DMS 273 treated with DMSO at 0.1 percent for 48 hours (cell line): ENCODE measurements around the gene ATP8A1.
"Not testable (repeated sequence)": the region's sequence is repeated elsewhere in the genome, so short reads cannot be mapped to it uniquely, and the experiment has no call there.

Source experiments
- DNase-seq: peaks from one replicate; lab custom pipeline; 2025; lab: John Stamatoyannopoulos, UW

The ATP8A1 gene

DNA sequence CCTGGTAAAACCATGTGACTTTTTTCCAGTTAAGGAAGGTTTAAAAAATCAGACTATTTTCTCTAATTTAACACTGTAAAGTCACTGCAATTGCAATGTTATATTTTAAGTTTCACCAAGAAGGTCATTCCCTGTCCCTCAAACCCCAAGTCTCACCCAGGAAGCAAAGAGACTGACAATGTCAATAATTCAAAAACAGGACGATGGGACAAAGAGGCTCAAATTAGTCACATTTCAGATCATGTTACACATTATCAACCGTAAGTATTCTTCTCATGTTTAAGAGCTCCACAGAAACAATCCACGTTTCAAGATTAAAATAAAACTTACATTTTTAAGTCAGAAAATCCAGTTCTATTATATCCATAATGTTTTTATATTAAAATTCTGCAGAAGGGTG lies 246.5 kb downstream of the ATP8A1 start:
- no peak for DNase-seq

GRCh38 chr4:42404001-42404400 lies 252.9 kb downstream of the ATP8A1 start:
- DNase-seq, result no peak

DNA sequence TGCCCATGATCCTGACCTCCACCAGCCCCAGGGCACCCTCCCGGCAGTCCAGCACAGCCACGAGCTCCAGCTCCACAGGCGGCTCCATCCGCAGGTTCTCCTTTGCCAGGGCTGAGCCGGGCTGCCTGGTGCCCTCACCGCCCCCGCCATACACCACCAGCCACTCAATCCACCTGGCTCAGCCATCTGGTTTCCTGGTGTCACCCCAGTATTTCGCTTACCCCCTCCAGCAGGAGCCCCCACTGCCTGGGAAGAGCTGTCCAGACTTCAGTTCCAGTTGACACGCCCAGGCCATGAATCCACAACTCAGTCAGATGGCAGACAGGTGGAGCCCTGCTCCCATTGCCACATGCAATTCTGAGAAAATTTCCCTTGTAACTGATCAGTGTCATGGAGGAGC lies 255.7 kb downstream of the ATP8A1 start:
- no peak for DNase-seq

GRCh38 chr4:42399393-42399792 lies 257.5 kb downstream of the ATP8A1 start:
- no peak for DNase-seq

DNA sequence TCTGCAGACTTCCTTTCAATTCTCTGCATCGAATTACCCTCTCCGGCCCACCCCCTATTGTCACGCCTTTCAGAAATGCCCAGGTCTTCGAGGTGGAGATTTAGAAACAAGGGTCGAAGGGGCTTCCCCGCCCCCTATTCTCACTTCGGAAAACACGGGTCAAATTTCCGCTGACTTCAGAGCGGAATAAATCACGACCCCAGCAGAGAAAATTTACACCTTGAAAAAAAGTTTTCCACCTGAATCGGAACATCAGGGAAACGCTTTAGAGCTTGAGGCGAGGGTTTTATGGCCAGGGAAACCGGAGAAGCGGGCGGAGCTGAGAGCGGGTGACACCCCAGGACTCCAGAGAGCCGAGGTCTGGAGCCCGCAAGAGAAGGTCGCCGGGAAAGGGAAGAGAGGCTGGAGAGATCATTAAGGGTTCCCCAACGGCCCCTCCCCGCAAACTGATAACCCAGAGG lies 258.0 kb downstream of the ATP8A1 start:
- DNase-seq, result no peak

DNA sequence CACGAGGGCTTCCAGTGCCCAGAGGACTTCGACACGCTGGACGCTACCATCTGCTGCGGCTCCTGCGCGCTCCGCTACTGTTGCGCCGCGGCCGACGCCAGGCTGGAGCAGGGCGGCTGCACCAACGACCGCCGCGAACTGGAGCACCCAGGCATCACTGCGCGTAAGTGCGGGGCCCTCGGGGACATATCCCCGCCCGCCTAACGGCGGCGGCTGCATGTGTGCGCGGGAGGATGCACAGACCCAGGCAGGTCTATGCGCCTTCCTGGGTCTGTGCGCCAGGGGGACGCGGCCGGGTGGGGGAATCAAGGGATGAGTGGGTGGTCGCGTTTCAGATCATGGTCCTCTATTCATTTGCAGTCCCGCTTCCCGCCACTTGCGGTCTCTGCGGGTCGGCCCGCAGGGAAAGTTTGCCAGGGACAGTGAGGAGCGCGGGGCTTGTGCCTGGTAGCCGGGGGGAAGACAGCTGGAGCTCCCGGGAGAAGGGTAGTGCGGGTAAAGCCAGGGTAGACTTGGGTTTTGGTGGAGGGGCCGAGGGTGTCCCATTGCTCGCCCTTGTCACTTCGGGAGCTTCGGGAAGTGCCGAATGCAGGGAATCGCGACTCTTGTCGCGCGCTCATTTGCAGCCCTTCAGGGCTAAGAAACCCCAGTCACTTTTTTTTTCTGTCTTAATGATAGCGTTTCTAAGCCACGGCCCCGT lies 258.6 kb downstream of the ATP8A1 start:
- no peak for DNase-seq

GRCh38 chr4:42397635-42398170 lies 259.2 kb downstream of the ATP8A1 start:
- DNase-seq, result no peak

DNA sequence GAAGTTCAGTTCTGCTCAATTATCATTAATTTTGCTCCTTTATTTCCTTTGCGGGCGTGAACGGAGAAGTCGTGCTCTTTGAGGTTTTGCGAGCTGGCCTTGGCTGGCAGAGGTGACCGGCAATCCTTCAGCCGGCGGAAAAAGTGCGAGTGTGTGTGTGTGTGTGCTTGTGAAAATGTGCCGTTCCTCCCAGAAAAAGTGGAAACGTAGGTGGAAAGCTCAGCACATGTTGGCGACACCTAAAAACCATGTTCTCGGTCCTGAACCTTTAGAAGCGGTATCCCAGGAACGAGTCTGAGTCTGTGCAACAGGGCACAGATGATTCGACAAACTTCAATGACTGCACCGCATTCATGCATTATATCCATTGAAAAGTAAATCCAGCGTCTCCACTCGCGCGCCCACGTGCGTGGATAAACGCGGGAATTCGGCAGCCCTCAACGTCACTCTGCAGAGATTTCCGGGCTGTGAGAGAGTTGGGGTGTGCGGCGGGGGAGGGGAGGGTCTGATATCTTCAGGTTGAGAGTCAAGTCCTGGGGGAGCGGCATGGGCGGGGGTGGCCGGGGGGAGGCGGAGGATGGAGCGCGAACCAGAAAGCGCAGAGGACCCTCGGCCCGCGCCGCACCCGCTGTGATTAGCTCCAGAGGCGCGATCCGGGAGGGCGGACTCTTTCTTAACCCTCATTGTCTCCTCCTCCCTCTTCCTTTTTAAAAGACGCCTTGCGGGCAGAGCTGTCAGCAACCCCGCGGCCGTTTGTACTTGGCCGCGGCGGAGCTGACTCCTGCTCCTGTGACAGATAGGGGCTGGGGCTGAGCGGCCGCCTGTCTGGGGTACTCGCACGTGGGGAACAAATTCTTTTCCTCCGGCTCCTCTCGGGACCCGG lies 259.9 kb downstream of the ATP8A1 start, which contains the start of gene SHISA3:
SHISA3 (plus strand) TSS at position 737 of the 883 bp plus-strand sequence. CDS start 569 bp downstream, outside the sequence.
- no peak for DNase-seq

GRCh38 chr4:42396361-42396751 lies 260.5 kb downstream of the ATP8A1 start:
- DNase-seq, result no peak

DNA sequence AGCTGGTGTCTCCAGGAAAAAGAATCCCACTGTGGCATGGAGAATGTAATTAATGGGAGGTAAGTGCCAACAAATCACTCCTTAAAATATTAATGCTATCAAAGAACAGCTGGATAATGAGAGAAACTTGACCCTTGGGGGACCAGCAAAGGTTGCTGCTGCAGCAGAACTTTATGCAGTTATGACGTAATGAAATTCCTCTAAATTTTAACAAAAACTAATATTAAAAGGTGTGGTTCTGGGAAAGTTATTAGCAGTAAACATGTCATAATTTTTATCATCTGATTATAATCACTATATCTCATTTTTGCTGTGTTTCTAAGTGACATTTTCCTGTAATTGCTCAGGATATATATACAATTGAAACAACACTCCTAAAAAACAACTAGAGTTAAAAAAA lies 261.3 kb downstream of the ATP8A1 start:
- DNase-seq, result no peak

DNA sequence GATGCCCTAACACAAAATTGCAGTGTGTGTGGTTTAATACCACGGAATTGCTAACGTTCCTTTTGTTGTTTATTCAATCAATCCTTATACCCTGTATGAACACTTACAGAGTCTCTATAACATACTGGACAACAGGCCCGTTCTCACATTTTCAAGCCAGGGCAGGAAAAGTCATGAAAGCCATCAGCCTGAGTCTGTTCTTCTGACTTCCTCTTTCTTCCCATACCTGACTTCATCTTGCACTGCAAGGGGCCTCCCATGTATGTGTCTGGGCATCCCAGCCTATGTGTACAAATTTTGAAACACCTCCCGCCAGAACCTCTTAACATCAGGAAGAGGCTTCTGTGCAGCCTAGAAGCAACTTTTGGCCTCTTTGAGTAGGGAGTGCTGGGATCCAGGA lies 264.5 kb downstream of the ATP8A1 start:
- DNase-seq, result no peak

DNA sequence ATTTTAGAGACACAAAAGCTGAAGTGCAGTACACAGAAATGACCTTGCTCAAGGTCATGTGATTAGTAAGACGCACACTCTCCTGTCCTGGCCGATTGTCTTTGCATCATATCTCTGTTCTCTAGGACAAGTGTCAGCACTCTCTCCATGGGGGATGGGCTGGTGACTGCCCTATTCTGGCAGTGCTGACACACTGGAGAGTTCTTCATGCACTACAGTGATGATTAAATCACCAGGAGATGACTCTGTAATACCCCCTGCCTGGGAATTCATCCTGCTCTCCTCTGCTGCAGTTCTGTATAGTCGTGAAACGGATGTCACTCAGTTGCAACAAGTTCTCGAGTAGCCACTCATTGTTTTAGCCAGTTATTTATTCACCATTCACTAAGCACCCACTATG lies 264.9 kb downstream of the ATP8A1 start:
- DNase-seq, result no peak

- DNase-seq, result no peak
Measured at GRCh38 chr4:42391355-42391664, 265.6 kb downstream of the ATP8A1 start.

DNA sequence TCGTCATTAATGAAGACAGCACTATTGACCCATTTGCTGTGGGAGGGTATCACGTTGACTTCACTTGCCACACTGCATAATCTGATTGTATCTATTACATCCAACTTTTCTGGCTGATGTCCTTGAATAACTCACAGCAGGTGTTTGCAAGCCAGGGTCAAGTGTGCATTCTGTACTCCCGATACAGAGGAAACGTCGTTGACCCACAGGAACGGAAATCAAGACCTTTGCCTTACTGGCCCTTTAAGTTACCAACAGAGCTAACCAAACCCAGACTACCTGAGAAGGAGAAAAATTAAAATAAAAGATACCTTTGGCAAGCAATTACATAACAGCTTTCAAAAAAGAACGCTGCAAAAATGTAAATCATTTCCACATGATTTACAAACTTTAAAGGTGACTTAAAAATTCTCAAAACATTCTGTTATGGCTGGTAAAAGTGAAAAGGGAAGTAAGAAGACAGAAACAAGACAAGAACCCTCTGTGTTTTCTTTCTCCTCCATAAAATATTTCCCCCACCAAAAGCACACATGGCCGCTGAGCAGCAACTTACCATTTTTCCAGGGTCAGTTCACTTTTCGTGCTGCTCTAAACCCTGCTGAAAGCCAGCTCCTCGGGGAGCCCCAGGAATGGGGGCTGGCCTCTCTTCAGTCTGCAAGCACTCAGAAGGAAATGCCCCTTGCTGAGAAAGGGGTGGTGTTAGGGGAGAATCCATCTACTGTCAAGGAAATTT lies 266.1 kb downstream of the ATP8A1 start:
- no peak for DNase-seq

DNA sequence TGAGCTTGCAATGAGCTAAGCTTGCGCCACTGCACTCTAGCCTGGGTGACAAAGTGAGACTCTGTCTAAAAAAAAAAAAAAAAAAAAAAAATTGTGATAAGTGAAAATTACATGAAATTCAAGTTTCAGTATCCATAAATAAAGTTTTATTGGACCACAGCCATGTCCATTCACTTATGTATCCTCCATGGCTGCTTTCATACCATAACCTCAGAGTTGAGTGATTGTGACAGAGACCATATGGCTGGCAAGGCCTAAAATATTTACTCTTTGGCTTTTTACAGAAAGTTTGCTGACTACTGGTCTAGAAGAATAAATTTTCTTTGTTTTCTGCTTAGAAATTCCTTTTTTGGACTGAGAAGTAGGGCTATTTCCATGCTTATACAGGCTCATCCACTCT lies 271.4 kb downstream of the ATP8A1 start:
- no peak for DNase-seq

DNA sequence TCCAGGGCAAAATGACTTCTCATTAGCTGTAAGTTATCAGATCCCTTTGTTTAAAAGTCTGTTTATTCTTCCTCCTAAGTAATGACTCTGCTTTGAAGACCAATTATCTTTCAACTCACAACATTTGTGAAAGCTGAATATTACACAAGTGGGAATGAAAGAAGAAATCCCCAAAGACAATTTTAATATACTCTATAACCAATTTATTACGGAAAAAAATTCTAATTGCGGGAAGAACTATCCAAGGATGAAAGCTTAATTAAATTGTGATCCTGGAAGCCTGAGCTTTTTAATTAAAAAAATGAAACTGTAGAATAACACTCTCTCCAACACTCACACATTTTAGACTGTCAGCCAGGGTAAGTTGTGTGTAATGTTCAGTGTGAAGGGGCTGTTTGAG lies 275.2 kb downstream of the ATP8A1 start:
- DNase-seq, result no peak

- DNase-seq, result no peak
Measured at GRCh38 chr4:42377497-42377896, 279.4 kb downstream of the ATP8A1 start.

DNA sequence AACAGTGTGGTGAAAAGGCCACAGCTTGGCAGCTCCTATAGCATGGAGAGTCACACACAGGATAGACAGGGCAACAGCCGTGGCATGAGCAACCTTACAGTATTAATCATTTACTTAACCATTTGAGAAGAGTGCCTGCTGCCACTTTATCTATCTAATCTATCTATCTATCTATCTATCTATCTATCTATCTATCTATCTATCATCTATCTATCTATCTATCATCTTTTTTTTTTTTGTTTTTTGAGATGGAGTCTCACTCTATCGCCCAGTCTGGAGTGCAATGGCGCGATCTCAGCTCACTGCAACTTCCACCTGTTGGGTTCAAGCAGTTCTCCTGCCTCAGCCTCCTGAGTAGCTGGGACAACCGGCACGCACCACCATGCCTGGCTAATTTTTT lies 284.6 kb downstream of the ATP8A1 start:
- not testable (repeated sequence) for DNase-seq

DNA sequence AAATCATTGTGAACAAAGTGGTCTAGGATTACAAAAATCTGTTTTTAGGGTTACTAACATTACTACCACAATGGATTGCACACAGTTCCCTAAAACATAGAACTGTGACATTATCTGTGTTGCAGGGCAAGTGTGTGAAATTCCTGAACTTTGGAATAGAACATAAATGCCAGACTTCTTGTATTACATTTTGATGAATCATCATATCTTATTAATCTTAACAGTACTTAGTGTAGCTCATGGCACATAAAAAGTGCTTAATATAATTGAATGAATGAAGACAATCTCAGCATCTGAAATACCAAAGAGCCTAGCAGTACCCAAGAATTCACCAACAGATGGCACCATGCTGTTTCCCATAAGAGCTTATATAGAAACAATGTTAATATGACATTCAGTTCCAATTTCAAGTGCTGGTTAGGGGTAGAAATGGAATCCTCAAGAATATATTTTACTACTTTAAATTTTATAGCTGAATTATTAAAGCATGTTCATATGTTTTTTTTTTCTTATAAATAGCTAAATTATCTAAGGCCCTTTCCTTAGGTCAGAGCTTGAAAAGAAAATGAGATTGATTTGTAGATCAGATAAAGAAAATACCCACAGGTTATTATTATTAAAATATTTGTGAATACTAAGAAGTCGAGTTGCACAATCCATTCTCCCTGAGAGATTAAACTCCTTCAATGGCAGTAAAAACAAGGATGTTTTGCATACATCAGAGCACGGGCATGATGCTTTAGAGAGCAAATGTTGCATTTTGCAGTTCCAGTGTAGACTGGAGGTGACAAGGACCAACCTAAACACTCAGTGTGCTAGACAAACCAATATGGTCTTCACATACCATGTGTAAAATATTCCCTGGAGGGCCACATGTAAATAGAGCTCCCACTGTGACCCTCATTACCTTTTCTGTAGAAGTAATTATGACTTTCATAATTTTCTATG lies 285.3 kb downstream of the ATP8A1 start:
- DNase-seq, result peak; percentile 0

DNA sequence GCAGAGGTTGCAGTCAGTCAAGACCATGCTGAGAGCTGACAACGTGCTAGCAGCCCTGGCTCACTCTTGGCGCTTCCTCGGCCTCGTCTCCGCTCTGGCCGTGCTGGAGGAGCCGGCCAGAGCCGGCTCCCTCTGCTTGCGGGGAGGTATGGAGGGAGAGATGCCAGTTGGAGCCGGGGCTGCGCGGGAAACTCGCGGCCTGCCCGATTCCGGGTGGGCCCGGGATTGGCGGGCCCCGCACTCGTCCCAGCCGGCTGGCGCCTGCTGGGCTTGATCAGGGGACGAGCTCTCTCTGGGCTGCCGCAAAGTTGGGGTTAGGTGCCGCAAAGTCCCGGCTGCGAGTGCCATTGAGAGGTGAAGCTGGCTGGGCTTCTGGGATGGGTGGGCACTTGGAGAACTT lies 287.4 kb downstream of the ATP8A1 start:
- no peak for DNase-seq

GRCh38 chr4:42366959-42367358 lies 289.9 kb downstream of the ATP8A1 start:
- no peak for DNase-seq
